HG02759 (cell line): ENCODE measurements around the gene ARID1A.

Experiments used
- ATAC-seq: cut with Tn5 transposase; IDR thresholded peaks from one replicate; pipeline ENCODE4 v1.9.1; 2021; ENCODE audit warnings: mild to moderate bottlenecking, moderate library complexity; ENCODE audit not compliant: unreplicated experiment

Gene ARID1A

DNA sequence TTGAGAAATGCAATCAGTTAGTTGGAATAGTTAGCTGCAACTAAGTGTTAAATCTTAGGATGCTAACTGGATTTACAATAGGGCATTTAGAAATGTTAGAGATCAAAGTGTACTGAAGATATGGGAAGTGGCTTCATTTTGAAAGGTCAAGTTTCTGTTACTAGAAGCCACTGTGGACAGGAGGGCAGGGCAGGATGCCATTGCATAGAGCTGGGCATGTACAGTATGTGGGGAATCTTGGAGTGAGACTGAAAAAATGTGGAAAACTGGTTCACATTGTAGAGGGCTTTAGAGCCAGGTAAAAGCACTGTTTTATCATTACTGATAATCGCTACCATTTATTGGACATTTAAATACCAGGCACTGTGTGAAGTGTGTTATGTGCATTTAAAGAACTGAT, 31.0 kb downstream of the ARID1A start:
- ATAC-seq = no peak

DNA sequence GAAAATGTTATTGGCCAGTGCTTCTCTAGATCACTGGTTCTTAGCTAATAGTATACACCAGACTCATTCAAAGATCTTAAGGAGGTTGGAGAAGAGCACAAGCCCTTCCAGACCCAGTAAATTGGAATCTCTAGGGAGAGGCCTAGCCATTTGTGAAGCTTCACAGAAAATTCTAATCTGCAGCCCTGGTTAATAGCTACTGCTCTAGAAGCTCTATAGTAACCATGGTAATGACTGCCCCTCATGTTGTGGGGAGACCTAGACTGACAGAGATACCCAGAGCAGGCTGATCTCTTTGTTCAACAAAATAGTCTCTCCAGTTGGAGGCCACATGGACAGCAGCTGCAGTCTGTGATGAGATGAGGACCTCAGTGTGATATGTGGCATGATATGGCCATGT, 31.7 kb downstream of the ARID1A start:
- no peak for ATAC-seq

GRCh38 chr1:26728645-26729044, 32.8 kb downstream of the ARID1A start:
- ATAC-seq = no peak

- no peak for ATAC-seq
These were observed 33.8 kb downstream of the ARID1A start for GRCh38 chr1:26729633-26730032.

DNA sequence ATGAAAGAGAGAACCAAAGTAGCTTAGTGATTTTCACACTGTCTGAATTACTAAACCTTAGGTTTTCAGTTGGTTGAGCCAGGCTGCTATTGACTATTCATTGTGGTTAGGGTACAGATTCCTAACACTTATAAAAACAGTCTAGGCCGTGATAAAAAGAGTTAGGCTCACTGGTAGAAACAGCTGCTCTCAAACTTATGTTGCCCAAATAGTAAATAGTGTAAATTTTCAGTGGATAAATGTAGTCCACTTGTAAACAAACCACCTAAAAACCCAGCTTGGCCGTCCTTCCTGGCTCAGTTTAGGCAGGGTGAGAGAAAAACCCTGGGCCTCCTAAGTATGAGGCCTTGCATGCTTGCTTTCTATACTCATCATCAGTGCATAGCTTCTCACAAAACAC, 34.9 kb downstream of the ARID1A start:
- ATAC-seq = no peak

GRCh38 chr1:26731233-26731902, 35.6 kb downstream of the ARID1A start:
- ATAC-seq = no peak

DNA sequence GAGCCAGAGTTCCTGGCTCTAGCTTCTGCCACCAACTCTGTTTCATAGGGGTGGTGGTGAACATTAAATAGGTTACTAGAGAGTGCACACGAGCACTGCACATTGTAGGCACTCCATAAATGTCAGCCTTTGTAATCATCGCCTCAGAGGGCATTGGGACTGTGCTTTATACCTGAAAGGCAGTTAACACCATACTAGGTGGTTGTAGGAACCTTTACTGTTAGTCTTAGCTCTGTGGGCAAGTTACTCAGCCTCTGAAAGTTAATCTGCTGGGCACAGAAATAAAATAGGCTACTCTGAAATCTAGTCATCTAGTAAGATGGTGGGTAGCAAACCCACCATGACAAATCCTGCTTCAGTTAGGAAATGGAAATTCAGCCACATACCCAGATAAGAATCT, 37.6 kb downstream of the ARID1A start:
- no peak for ATAC-seq

DNA sequence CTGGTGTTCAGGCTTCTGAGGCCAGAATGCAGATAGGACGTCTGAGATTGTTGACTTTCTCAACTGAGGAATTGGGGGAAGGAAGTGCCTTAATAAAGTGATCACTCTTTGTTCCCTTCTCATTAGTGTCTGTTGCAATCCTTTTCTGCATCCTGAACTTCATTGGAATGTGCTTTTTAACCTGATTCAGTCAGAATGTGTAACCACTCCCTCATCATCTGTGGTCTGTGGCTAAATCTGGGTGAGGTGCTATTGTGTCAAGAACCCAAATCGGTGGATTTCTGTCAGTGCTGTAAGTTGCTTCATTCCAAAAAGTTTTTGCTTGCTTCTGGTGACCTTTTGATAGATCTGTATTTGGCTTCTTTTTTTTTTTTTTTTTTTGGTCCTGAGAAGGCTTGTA, 38.2 kb downstream of the ARID1A start:
- ATAC-seq = no peak

DNA sequence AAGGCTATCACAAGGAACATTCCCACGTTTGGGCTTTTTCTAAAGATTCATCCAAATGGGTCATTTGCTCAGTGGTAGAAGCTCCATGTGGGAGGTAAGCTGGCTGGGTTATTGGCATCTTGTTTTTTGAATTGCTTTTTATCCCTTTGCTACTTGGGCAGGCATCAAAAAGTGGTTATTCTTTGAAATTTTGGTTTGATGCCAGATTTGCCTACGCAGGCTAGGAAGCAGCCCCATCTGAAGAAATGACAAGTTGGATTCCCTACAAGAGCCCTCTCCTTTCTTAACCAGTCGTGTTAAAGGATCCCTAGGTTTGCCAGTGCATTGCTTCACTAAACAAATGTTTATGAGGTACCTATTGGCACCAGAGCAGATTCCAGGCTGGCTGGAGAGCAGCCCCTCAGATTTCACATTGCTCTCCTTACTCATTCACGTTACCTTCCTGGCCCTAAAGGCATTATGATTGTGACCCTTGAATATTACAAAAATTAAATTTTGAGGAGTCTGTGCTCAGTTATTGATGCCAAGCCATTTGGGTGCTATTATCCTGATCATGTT, 38.8 kb downstream of the ARID1A start:
- ATAC-seq = no peak

- ATAC-seq = no peak
These were observed 43.6 kb downstream of the ARID1A start for GRCh38 chr1:26739329-26739914.

GRCh38 chr1:26740023-26740634, 44.3 kb downstream of the ARID1A start:
- no peak for ATAC-seq

- ATAC-seq = no peak
These were observed 45.1 kb downstream of the ARID1A start for GRCh38 chr1:26740952-26741351.

DNA sequence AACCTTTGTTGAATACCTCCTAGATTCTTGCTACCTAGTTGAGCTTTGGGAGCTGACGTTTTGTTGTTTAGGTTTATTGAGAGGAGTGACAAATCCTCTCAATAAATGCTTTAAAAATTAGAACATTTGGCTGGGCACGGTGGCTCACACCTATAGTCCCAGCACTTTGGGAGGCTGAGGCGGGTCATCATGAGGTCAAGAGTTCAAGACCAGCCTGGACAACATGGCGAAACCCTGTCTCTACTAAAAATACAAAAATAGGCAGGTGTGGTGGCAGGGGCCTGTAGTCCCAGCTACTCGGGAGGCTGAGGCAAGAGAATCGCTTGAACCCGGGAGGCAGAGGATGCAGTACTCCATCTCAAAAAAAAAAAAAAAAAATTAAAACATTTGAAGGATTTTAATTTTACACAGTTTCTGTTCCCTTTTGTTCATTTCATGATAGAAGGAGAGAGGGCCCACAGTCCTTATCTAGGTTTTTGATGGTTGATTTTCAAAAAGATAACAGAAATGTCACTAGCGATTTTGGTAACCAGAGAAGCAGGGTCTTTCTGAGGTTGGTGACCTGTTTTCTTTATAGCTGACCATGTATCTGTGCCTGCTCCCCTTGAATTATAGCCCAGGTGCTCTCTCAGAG, 47.7 kb downstream of the ARID1A start:
- no peak for ATAC-seq

GRCh38 chr1:26744075-26744959, 48.5 kb downstream of the ARID1A start:
- peak; percentile 97 for ATAC-seq

GRCh38 chr1:26745191-26745590, 49.4 kb downstream of the ARID1A start:
- ATAC-seq = no peak

DNA sequence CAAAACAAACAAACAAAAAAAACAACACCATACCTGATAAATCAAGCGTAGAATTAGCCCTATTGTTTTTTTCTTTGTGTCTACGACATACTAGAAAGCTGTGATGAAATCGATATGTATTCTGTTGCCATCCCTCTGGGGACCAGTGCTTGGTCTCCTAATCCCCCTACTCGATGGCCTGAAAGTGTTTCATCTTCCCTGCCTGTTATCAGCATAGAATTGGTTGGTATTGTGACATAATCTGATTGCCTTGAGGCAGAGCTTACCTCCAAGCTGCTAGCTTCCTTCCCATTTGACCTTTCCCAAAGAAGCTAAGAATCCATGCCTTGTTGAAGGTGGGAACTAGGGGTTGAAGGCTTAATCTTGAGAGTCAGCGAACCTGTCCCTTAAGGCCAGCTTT, 51.2 kb downstream of the ARID1A start:
- no peak for ATAC-seq

- no peak for ATAC-seq
These were observed 52.5 kb downstream of the ARID1A start for GRCh38 chr1:26748351-26748750.

DNA sequence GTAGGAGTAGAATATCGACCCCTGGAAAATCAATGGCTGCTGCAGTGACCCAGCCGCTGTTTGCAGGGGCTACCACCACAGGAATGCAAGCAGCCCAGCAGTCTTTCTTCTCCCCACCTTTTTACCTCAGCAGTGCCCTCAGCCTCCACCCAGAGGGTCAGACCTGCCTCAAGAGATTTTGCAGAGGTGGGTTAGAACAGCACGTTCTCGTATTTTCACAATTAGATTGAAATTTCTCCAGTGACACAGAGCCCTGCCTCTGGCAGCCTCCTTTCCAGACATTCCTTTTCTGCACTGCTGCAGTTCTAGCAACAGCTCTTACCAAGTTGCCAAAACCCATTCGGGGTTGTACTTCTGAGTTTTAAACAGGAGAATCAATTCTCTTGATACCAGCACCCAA, 53.6 kb downstream of the ARID1A start:
- ATAC-seq = no peak

DNA sequence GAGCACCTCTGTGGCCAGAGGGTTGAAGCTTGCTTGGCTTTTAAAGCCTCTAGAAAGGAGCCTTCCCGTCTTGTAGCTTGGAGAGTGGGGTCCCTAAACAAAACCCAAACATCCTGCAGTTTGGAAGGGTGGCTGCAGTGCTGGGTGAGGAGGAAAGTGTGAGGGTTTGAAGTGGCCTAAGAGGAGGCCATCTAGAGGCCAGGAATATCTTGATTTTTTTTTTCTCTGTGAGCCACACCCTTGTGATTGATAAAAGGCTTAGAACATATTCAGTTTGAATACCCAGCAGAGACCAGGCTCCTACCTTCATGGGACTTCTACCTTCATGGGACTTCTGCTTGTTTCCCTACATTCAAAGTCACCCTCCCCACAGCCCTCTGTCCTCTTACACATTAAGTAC, 54.6 kb downstream of the ARID1A start:
- no peak for ATAC-seq

- ATAC-seq = no peak
These were observed 56.7 kb downstream of the ARID1A start for GRCh38 chr1:26752519-26752918.
